ENCODE results near the gene ISM1. TPM values are rescaled to one million over a fixed set of nuclear protein-coding genes. Genes with fewer than 3 reads are reported as not detected.

ISM1 gene
- polyA plus RNA-seq, 3 donors from 2014 or later, result 0.09 TPM; not detected in 2

DNA sequence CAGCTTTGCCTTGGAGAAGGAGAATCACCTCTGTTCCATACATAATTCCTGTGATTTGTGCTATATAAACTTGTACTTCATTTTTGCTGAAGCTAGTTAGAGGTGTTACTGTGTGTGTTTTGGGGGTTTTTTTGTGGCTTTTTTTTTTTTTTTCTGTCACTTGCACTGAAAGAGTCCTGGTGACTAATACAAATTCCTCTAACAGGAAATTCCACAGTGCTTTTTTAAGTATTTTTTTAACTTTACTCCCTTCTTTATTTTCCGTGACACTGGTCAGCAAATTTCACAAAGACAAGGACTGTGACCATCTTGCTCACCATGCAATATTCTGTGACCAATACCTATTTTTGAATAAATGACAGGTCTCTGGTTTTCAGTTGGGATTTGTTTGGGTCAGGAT lies 110.5 kb downstream of the ISM1 start:
- Mint-ChIP-seq H3K27ac (no peak overlapping the region), H3K36me3 (no peaks in the 10 kb centered on the region), H3K4me1 (no peaks in the 10 kb centered on the region), H3K27me3 (ENCODE audit: low read depth in 3 of 3) (peaks cover 0 to 8% (median 4%) of the 10 kb centered on the region in 3 donors), H3K9me3 (peaks cover 0 to 6% (median 0%) of the 10 kb centered on the region in 6 donors), H3K4me3 (no peak overlapping the region)
- no peak for DNase-seq

DNA sequence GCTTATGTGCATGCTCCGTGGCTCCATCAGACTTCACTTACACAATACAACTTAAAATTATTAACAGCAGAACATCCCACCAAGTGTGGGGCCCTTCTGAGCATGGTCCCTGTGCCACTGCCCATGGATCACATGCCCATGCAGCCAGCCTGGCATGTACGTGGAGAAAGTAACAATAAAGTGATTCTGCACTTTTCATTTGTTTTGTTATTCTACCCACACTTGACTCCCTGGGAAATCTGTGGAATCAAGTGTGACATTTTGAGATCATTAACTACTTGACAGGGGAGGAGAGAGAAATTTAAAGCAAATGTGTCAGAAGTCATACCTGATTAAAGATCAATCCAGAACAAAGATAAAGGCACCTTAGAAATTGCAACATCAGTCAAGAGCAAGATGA lies 112.0 kb downstream of the ISM1 start:
- no peak overlapping the region for H3K4me3 Mint-ChIP-seq
- no peak overlapping the region for H3K27ac Mint-ChIP-seq
- H3K9me3 Mint-ChIP-seq, result peaks cover 0 to 7% (median under 1%) of the 10 kb centered on the region in 6 donors
- peaks cover 0 to 7% (median 4%) of the 10 kb centered on the region in 3 donors for H3K27me3 Mint-ChIP-seq (ENCODE audit: low read depth in 3 of 3)
- no peaks in the 10 kb centered on the region for H3K4me1 Mint-ChIP-seq
- DNase-seq, result no peak
- H3K36me3 Mint-ChIP-seq, result no peaks in the 10 kb centered on the region

DNA sequence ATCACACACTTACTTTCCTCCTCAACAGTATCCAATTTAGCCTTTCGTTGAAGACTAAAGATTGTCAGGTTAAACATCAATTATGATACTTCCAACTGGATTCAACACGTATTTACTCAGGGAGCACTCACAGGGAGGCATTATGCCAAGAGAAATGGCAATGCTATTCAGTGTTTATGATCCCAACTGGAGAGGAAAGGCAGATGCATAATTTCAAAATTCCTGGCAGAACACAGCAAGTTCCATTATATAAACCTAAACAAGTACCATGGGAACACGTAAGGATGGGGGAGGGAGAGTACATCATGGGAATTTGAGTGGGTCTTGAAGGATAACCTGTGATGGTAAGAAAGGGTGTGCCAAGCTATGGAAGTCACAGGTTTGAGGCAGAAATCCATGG lies 112.7 kb downstream of the ISM1 start:
- peaks cover 0 to 7% (median 4%) of the 10 kb centered on the region in 3 donors for H3K27me3 Mint-ChIP-seq (ENCODE audit: low read depth in 3 of 3)
- no peak for DNase-seq
- H3K36me3 Mint-ChIP-seq, result no peaks in the 10 kb centered on the region
- H3K27ac Mint-ChIP-seq, result no peak overlapping the region
- no peaks in the 10 kb centered on the region for H3K4me1 Mint-ChIP-seq
- no peak overlapping the region for H3K4me3 Mint-ChIP-seq
- H3K9me3 Mint-ChIP-seq, result peaks cover 0 to 11% (median under 1%) of the 10 kb centered on the region in 6 donors

DNA sequence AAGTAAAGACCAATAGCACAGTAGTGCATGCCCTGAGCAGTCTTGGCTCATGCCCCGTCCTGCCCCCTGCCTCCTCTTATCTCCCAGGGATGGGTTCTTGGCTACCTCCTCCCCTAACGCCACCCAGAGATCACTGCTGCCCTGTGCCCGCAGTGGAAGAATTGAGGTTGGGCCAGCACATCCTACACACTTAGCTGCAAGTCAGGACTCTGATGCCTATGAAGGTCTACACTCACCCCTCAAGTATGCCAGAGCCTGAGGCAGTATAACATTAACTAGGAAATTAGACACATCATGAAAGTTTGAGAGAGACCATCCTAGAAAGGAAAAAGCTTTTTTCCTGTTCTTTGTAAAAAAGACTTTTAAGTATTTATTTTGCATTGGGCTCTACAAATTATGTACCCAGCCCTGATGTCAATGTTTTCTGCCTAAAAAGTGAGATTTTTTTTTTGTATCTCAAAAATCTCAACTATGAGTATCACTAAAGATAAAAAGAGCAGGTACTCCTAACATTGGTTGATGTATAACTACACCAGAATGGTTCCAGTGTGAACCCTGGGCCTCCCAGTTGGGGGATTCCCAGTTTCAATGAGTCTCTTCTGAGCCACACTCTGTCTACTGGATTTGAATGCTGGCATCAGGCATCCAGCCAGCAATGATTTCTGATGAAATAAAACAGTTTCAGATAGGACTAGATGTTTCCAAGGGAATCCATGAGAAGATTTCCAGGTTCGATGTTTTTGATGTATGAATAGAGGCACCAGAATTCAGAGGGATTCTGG lies 115.4 kb downstream of the ISM1 start:
- H3K27me3 Mint-ChIP-seq (ENCODE audit: low read depth in 3 of 3), result peaks cover 0 to 7% (median 2%) of the 10 kb centered on the region in 3 donors
- no peak overlapping the region for H3K27ac Mint-ChIP-seq
- H3K36me3 Mint-ChIP-seq, result no peaks in the 10 kb centered on the region
- no peak overlapping the region for H3K4me3 Mint-ChIP-seq
- H3K9me3 Mint-ChIP-seq, result peaks cover 0 to 15% (median 0%) of the 10 kb centered on the region in 6 donors
- DNase-seq, result no peak
- H3K4me1 Mint-ChIP-seq, result no peaks in the 10 kb centered on the region

DNA sequence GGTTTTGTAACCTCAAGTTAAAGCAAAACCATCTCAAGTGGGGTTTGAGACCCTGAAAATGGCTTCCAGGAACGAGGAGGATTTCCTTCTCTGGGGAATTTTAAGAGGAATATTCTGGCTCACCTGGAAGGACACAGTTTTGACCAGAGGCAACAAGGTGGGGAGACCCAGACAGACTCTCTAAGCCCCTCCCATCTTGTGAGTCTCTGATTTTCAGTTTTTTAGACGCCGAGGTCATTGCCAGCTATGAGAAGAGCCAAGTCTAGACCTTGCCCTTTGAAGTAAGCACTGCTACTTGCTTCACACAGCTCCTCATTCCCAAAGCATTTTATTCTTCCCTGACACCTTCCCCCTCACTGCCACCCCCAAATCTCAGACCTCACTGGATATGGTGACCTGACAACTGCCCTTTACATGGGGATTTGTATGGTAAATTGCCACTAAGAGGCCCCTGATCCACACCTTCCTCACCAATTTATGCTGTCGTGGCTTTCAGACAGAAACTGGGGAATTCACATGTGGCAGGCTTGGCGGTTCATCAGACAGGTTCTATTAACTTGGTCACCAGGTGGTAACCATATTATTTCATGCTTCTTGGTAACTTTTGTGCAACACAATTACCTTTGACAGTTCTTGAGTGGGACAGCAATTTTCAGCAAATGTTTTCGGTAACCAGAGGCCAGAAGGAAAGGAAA lies 116.2 kb downstream of the ISM1 start:
- peaks cover 0 to 7% (median 3%) of the 10 kb centered on the region in 3 donors for H3K27me3 Mint-ChIP-seq (ENCODE audit: low read depth in 3 of 3)
- H3K36me3 Mint-ChIP-seq, result no peaks in the 10 kb centered on the region
- no peak overlapping the region for H3K4me3 Mint-ChIP-seq
- no peak for DNase-seq
- H3K4me1 Mint-ChIP-seq, result no peaks in the 10 kb centered on the region
- no peak overlapping the region for H3K27ac Mint-ChIP-seq
- H3K9me3 Mint-ChIP-seq, result peaks cover 0 to 15% (median 0%) of the 10 kb centered on the region in 6 donors

DNA sequence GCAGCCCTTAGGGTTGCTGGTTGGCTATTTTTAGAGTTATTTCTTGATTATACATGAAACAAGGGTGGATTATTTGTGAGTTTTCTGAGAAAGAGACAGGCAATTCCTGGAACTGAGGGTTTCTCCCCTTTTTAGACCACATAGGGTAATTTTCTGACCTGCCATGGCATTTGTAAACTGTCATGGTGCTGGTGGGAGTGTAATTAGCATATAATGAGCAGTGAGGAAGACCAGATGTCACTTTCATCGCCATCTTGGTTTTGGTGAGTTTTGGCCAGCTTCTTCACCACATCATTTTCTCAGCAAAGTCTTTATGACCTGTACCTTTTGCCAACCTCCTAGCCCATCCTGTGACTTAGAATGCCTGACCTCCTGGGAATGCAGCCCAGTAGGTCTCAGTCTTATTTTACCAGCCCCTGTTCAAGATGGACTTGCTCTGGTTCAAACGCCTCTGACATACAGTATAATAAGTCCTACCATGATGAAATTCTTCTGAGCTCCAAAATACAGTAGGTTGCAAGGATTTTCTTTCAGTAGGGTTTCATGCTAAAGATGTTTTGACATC lies 117.1 kb downstream of the ISM1 start:
- Mint-ChIP-seq H3K4me3 (no peak overlapping the region), H3K4me1 (no peaks in the 10 kb centered on the region), H3K36me3 (no peaks in the 10 kb centered on the region), H3K27ac (no peak overlapping the region), H3K27me3 (ENCODE audit: low read depth in 3 of 3) (peaks cover 0 to 4% (median 3%) of the 10 kb centered on the region in 3 donors), H3K9me3 (peaks cover 0 to 15% (median 0%) of the 10 kb centered on the region in 6 donors)
- no peak for DNase-seq

DNA sequence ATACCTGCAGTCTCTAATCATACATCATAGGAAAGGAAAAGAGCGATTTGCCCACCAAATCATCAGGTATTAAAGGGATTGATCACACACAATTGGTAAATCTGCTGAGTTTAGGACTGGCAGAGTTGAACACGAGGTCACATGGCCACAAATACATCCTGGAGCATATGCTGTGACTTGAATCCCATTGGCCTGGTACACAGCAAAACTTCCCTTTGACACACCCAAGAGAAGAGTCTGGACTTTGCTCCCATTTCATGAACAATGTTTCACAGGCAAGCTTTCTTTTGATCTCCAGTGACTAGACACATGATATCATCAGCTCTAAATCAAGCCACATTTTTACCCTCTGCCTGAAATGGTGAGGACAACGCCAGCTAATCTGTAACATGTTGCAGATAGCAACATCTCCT lies 117.9 kb downstream of the ISM1 start:
- Mint-ChIP-seq H3K9me3 (peaks cover 0 to 15% (median 1%) of the 10 kb centered on the region in 6 donors), H3K27me3 (ENCODE audit: low read depth in 3 of 3) (peaks cover 0 to 3% (median 3%) of the 10 kb centered on the region in 3 donors), H3K4me1 (no peaks in the 10 kb centered on the region), H3K4me3 (no peak overlapping the region), H3K36me3 (no peaks in the 10 kb centered on the region), H3K27ac (no peak overlapping the region)
- no peak for DNase-seq

DNA sequence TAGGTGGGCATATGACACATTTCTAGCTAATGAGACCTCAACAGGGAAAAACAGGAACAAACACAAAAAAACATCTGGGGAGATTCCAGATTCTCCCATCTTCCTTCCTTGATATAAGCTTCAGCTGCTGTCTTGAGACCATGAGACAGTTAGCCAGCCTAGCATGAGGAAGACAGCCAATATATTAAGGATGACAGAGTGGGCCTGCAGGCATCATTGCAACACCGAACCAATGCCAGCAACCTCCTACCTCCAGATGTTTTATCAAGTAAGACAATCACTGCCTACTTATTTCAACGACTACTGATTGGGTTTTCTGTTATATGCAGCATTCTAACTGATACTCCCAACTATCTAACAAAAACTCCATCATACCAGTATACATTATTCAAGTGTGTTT lies 119.0 kb downstream of the ISM1 start:
- Mint-ChIP-seq H3K27ac (no peak overlapping the region), H3K36me3 (no peaks in the 10 kb centered on the region), H3K4me3 (no peak overlapping the region), H3K9me3 (peaks cover 0 to 15% (median 2%) of the 10 kb centered on the region in 6 donors), H3K27me3 (ENCODE audit: low read depth in 3 of 3) (peaks cover 0 to 3% (median 3%) of the 10 kb centered on the region in 3 donors), H3K4me1 (no peaks in the 10 kb centered on the region)
- DNase-seq, result no peak

DNA sequence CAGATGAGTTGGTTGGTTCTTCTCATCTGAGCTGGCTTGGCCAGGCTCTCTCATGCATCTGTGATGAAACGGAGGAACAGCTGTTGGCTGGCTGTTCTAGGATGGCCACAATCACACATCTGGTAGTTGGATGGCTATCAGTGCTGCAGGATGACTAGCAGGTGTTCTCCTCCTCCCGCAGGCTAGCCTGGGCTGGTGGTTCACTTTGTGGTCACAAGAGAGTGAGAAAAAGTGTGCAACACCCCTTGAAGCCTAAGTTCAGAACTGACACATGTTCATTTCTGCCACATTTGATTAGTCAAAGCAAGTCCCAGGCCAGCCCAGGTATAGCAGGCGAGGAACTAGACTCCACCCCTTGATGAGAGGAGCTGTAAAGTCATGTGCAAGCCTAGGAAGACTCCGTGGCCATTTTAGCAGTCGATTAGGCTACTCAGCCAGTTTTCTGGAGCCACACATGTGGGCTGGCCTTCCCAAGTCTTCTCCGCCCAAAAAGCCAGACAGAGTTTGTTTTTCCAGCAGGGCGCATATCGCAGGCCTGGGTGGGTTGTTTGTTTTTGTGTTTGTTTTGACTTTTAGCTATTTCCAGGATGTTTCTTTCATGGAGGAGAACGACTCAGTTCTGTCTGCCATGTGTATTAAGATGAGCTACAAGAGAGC lies 120.8 kb downstream of the ISM1 start:
- DNase-seq, result no peak
- Mint-ChIP-seq H3K4me3 (no peak overlapping the region), H3K27ac (no peak overlapping the region), H3K4me1 (no peaks in the 10 kb centered on the region), H3K27me3 (ENCODE audit: low read depth in 3 of 3) (peaks cover 0 to 3% (median 0%) of the 10 kb centered on the region in 3 donors), H3K36me3 (no peaks in the 10 kb centered on the region), H3K9me3 (peaks cover 0 to 15% (median 2%) of the 10 kb centered on the region in 6 donors)

DNA sequence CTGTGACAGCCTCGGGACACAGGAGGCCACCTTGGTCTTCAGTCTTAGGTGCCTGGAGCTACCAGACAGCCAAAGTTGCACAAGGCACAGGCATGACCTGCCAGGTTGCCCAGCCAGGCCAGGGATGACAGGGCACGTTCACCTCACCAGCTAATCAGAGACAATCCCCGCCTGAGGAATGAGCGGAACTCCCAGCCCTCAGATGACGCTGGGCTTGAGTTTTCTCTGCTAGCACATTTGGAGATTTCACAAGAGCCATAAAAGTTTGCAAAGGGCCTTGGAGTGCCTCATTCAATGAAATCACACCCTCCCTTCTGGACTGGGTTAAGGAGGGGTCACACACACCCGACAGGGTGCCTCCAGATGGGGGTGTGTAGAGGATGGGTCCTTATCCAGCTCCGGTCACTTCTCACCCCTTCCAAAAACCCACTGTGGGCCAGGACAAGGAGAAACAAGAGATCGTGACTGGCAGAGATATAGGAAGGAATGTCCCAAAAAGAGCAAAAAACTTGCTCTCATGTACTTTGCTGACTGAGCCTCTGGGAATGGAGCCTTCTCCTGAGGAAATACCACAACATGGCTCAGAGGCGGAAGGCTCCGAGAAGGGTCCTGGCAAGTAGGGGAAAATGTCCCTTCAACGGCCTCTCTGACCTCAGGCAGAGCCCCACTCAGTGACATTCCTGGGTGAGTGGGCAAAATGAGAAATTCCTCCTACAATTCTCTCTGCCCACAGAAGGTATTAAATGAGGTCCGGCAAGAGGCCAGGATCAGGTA lies 121.6 kb downstream of the ISM1 start:
- Mint-ChIP-seq H3K4me3 (no peak overlapping the region), H3K27ac (no peak overlapping the region), H3K27me3 (ENCODE audit: low read depth in 3 of 3) (peaks cover 0 to 1% (median 0%) of the 10 kb centered on the region in 3 donors), H3K9me3 (peaks cover 0 to 14% (median 2%) of the 10 kb centered on the region in 6 donors), H3K4me1 (no peaks in the 10 kb centered on the region), H3K36me3 (no peaks in the 10 kb centered on the region)
- no peak for DNase-seq

DNA sequence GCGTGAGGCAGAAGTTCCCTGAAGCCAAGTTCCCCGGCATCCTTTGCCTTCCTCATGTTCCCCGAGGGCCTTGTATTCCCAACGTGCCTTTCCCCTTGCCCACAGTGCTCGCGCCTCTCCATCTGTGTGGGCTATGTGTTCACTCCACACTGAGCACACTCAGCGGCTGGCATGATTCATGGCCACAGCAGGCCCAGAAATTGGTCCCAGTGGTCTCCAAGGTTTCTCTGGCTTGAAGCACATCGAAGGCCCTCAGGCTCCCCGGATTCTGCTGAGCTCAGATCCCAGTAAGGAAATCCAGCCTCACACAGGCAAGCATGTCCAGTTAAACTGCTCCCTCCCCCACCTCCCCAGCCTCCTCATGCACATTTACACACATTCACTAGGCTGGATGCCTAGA lies 123.6 kb downstream of the ISM1 start:
- Mint-ChIP-seq H3K27me3 (ENCODE audit: low read depth in 3 of 3) (peaks cover 0 to 1% (median 0%) of the 10 kb centered on the region in 3 donors), H3K27ac (no peak overlapping the region), H3K36me3 (no peaks in the 10 kb centered on the region), H3K9me3 (peaks cover 0 to 14% (median under 1%) of the 10 kb centered on the region in 6 donors), H3K4me1 (no peaks in the 10 kb centered on the region), H3K4me3 (no peak overlapping the region)
- no peak for DNase-seq

DNA sequence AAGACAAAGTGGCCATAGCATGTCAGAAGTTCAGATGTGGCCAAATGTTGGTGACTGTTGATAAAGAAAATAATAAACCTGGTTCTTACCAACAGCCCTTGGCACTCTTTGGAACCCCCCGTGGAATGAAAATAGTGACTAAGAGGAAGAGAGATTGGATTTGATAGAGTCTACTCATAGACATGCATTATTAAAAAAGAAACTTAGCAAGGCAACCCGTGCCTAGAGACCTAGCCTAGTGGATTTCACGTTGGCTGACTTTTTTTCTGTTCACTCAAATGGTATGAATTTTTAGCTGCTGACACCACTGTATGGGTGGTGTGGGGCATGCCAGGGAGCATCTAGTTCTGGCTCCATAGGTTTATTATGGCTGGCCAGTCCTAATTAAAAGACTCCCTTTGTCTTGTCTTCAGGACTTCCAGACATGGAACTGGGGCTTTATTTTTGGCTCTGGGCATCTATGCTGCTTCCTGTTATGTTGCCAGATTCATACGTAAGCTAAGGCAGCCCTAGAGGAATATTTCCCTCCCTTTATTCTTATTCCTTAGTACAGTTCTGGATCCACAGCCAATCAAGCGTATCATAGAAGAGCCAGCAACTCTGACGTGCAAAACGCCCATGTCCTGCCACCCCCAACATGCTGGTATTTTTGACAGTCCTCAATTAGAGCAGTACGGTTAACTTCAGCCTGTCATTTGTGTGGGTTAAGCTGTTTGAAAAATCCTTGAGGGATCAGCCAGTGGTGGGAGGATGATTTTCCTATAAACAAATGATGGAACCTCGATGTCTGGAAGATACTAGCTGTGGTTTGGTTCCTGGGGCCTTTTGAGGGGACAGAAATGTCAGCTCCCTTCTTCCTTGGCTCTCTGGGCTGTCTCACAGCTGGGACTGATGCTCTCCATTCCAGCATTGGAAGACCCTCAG lies 127.5 kb downstream of the ISM1 start:
- no peak overlapping the region for H3K4me3 Mint-ChIP-seq
- no peaks in the 10 kb centered on the region for H3K36me3 Mint-ChIP-seq
- peaks cover 0 to 14% (median under 1%) of the 10 kb centered on the region in 6 donors for H3K9me3 Mint-ChIP-seq
- H3K4me1 Mint-ChIP-seq, result no peaks in the 10 kb centered on the region
- no peak overlapping the region for H3K27ac Mint-ChIP-seq
- peaks cover 0 to 3% (median 0%) of the 10 kb centered on the region in 3 donors for H3K27me3 Mint-ChIP-seq (ENCODE audit: low read depth in 3 of 3)
- no peak for DNase-seq

Measured in immature natural killer cell (primary cell).